GM12873 (cell line): ENCODE measurements around the gene ALOX12B.

ENCODE experiments used
- TF ChIP-seq, protein P1 (sequence below): IDR thresholded peaks from 2 replicates; pipeline ENCODE4 v1.5.1; 2012; ENCODE audit warnings: low read depth, mild to moderate bottlenecking, moderate library complexity, low read length, control low read depth; ENCODE audit not compliant: insufficient read depth; ENCODE audit errors: missing control alignments

The ALOX12B gene

DNA sequence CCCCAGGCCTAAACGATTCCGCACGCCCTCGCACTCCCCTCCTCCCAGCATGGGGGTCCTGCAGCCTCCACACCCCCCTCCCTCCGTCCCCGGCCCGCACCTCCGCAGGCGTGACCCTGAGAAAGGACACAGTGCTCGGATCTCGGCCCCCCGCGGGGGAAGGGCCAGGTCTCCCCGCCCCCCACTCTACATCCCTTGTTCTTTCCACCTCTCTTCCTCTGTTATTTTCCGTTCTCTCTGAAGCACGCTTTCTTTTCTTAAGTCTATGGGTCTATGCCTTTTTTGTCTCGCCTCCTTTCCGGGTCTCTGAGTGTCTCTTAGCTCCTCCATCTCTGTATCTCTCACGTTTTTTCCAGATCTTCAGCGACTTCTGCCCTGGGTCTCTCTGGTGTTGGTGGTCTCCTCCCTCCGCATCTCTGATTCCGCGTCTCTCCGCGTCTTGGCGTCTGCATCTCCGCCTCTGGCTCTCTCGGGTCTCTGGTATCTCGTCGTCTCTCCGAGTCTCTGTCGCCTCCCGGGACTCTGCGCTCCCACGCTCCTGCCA lies 38.5 kb upstream of the ALOX12B start:
- TF ChIP-seq, protein P1, sequence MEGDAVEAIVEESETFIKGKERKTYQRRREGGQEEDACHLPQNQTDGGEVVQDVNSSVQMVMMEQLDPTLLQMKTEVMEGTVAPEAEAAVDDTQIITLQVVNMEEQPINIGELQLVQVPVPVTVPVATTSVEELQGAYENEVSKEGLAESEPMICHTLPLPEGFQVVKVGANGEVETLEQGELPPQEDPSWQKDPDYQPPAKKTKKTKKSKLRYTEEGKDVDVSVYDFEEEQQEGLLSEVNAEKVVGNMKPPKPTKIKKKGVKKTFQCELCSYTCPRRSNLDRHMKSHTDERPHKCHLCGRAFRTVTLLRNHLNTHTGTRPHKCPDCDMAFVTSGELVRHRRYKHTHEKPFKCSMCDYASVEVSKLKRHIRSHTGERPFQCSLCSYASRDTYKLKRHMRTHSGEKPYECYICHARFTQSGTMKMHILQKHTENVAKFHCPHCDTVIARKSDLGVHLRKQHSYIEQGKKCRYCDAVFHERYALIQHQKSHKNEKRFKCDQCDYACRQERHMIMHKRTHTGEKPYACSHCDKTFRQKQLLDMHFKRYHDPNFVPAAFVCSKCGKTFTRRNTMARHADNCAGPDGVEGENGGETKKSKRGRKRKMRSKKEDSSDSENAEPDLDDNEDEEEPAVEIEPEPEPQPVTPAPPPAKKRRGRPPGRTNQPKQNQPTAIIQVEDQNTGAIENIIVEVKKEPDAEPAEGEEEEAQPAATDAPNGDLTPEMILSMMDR: no peak

DNA sequence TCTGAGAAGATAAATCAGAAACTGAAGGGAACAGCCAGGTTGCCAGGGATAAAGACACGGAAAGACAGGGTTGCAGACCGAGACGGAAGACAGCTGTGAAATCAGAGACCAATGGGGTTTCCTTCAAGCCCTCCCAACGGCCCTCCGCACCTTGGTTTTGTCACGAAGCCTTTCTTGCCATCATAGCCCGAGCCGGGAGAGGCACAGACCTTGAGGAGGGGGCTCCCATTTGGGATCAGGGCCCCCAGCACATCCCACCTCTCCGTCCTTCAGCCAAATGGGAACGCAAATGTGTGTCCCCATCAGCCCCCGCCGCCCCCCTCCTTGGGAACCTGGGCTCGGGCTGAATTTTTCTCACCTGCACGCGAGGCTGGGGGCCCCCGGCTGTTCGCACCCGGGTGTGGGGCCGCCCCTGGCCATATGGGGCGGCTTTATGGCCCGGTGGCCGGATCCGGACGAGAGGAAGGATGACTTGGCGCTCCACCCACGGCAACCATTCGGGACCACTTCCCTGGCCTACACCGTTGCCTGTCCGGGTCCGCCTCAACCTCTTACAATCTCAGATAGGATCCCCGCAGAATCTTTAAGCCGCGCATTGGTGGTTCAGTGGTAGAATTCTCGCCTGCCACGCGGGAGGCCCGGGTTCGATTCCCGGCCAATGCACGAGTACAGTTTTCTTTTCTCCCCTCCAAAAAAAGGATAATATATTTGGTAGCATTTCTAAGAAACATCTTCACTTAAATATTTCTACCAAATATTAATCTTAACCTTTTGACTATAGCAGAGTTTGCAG lies 37.8 kb upstream of the ALOX12B start:
- TF ChIP-seq, protein P1: no peak

DNA sequence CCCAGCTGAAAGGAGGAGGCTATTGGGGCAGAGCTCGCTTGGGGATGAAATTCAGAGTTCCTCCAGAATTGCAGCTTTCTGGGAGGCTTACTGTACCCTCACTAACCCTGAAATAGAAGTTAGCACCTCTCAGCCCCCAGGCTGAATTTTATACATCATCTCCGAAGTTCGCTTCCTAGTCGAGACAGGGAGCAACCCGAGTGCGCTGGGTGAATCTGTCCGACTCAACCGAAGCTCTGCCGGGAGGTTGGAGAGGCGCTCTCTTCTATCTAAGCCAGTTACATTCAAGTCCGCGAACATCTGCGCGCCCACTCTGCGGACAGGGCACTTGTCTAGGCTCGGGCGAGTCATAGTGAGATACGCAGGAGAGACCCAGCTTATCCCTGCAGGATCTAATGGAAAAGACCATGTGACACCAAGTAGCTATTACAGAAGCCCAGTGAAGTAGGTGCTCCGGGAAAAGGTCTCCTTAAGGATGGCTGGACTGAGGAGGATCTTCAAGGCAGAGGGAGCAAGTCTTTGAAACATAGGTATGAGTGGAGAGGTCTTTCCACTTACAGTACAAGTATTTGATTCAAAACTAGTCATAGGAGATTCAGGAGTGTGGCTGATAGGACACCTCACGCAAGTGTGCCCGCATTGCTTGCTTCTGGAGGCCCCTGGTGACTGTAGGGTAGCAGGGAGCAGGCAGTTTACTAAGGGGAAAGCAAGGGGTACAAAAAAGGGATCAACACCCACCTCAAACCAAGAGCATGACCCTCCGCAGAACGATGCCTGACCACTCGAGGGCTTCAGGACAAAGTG lies 37.0 kb upstream of the ALOX12B start:
- TF ChIP-seq, protein P1: no peak

DNA sequence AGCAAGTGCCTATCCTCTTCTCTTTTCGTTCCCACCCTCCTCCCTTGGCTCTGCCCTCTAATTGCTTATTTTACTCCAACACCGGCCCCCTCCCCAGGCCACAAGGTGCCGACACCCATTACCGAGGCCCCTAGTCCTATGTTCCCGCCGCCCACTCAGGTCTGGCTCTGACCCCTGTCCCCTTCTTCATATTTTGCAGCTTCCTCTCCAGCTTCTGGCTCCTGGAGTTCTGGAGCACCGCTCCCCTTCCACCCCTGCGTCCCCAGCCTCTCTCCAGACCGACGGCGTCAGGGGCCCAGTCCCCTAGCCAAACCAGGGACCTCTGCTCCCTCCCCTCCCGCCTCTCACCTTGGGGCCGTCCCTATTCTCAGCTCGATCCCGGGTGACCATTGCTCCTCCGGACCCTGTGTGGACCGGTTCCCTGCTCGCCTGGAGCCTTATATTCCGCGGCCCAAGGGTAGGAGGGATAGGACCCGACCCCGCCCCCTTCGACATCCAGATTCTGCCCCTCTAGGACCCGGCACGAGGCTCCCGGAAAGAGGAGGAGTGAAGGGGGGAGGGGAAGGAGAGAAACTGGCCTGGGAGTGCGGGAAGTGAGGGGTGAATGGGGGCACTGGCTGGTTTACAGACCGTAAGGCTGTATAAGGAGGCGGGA lies 36.3 kb upstream of the ALOX12B start, which contains the start of gene HES7:
Gene HES7, minus strand, starts transcription at position 412 of the 655 bp plus-strand sequence. Its CDS starts 22 bp downstream, at position 390.
- TF ChIP-seq, protein P1: no peak

DNA sequence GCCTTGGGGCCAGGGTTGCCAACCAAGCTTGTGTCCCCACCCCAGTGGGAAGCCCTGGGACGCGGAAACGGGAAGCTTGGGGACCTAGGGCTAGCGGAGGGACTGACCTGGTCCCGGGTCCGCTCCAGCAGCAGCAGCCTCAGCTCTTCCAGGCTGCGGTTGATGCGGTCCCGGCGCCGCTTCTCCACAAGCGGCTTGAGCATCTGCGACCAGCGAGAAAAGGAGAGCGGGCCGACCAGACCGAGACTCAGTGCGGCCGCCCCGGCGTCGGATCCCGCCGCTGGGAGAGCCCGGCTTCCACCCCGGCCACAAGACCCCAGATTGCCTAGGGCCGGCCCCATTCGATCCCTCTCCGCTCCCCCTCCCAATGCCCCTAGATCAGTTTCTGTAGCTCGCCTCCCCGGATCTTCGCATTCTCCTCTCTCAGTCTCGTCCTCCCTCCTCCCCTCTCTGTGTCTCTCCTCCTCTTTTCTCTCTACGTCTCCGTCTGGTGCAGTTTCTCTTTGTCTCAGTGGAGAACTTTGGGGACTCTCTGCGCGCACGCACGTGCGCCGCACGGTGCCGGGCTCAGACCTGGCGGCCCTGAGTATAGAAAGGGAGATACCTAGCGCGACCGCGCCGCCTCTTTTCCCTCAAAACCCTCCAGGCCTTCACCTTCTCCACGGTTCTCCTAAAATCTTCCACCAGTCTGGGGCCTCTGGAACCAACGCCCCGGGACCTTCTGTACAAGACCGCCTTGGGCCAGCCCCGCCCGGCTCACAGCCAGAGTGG lies 35.6 kb upstream of the ALOX12B start:
- TF ChIP-seq, protein P1: no peak

DNA sequence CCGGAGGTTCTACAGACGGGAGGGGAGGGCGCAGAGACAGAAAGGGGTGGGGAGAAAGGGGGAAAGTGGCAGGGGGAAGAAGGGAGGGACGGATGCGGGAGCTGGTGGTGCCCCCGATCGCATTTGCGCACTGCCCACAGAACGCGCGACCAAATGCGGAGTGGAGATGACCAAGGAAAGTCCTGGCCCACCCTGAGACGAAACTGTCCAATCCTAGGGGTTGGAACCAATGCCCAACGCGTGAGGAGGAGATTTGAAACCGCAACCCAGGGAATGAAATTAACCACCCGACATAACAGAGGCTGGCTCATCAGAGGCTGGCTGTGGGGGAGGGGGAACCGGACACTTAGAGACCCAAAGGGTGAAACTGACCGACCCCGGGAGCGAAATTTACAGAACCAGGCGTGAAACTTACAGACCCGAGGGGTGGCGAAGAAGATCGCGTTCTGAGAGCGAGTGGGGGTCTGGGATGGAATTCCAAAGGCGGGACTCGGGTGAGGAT lies 35.0 kb upstream of the ALOX12B start:
- TF ChIP-seq, protein P1: no peak
